Activated CD4-positive, CD25-positive, alpha-beta regulatory T cell treated with anti-CD3 and anti-CD28 coated beads, Interleukin-2, amount 50 U/mL, for 16 hours (primary cell): ENCODE data around the gene GPX1.

Experiments
- DNase-seq: peaks from one replicate; pipeline ENCODE4 v3.0.0-alpha.2; 2020; ENCODE audit warnings: low read depth, low spot score

Gene GPX1

GRCh38 chr3:49311283-49311682, 46.9 kb downstream of the GPX1 start:
- DNase-seq: no peak

GRCh38 chr3:49310677-49311076, 47.5 kb downstream of the GPX1 start:
- DNase-seq: no peak
